Measurements from ENCODE around the gene EDEM2.

- TF ChIP-seq CTCF (conservative IDR thresholded peaks at IDR 0.05; ENCODE audit: low read depth, low read length) = peak; percentile 93
- no peak for TF ChIP-seq EZH2phosphoT487 (IDR thresholded peaks at IDR 0.05; ENCODE audit: borderline replicate concordance, low read length)
Observed at GRCh38 chr20:35145141-35145564, 2.0 kb downstream of the EDEM2 start.

Data from PC-3 (cell line).